Ovary (tissue), 3 donors: ENCODE results near the gene ARMH3.

Experiments
- CTCF ChIP-seq, 3 donors: fragments of 450-650 bp in 2 of 3; fragments of 200-600 bp in 1 of 3; IDR thresholded peaks; one replicate each; pipeline versions ENCODE4 v1.5.1 to v1.8.0; 2016 to 2022; ENCODE audit warnings: antibody characterized with exemption in 3 of 3, mild to moderate bottlenecking in 1 of 3
- EP300 ChIP-seq: sonication (generic); formaldehyde crosslinking; IDR thresholded peaks from one replicate; pipeline ENCODE4 v1.6.1; 2017; ENCODE audit warnings: antibody characterized with exemption
- POLR2A ChIP-seq: fragments of 450-650 bp; IDR thresholded peaks from one replicate; pipeline ENCODE4 v1.6.1; 2017; ENCODE audit warnings: antibody characterized with exemption, mild to moderate bottlenecking, moderate library complexity
- donor health status: DM: no; HTN: no; CAD: no.

GRCh38 chr10:101939729-101940128 is 116.2 kb downstream of the ARMH3 start:
- TF ChIP-seq EP300 (no peak), CTCF (IDR thresholded peaks at IDR 0.05) (no peak), POLR2A (no peak)
